Adrenal gland (tissue), 12 donors: Measurements from ENCODE around the gene PRR7. TPM values are rescaled to one million over a fixed set of nuclear protein-coding genes. Genes with fewer than 3 reads are reported as not detected.

Source experiments
- DNase-seq, 7 donors: peaks; one replicate each; pipeline ENCODE4 v3.0.0-alpha.2; 2019 to 2020
- H3K27ac ChIP-seq, 5 donors: fragments of 200-600 bp; sonication (generic) in 4 of 5; 1 replicate in 3 of 5; 2 replicates in 2 of 5; pipeline versions ENCODE4 v1.5.1 to v1.8.0; 2016 to 2020; ENCODE audit warnings: mild to moderate bottlenecking in 1 of 5
- H3K27me3 ChIP-seq: fragments of 200-600 bp; 2 replicates; pipeline ENCODE4 v1.8.0; 2021
- H3K36me3 ChIP-seq, 2 donors: fragments of 200-600 bp; replicated peaks in 1 of 2; 1 replicate in 1 of 2; 2 replicates in 1 of 2; pipeline versions ENCODE4 v1.5.1 to v1.8.0; 2018 to 2022
- H3K4me1 ChIP-seq, 2 donors: fragments of 200-600 bp; replicated peaks in 1 of 2; 1 replicate in 1 of 2; 2 replicates in 1 of 2; pipeline versions ENCODE4 v1.5.1 to v1.8.0; 2018 to 2021
- H3K4me3 ChIP-seq, 4 donors: fragments of 200-600 bp; sonication (generic) in 3 of 4; one replicate each; pipeline ENCODE4 v1.5.1; 2016 to 2018
- H3K9me3 ChIP-seq, 3 donors: fragments of 200-600 bp; sonication (generic) in 1 of 3; replicated peaks in 1 of 3; 1 replicate in 2 of 3; 2 replicates in 1 of 3; pipeline versions ENCODE4 v1.5.1 to v1.8.0; 2016 to 2021
- CTCF ChIP-seq, 6 experiments: fragments of 450-650 bp in 4 of 6; fragments of 200-600 bp in 2 of 6; sonication (generic) in 1 of 6; IDR thresholded peaks; 1 replicate in 5 of 6; 2 replicates in 1 of 6; pipeline versions ENCODE4 v1.5.1 to v1.8.0; 2016 to 2021; ENCODE audit warnings: antibody characterized with exemption in 6 of 6, mild to moderate bottlenecking in 2 of 6, moderate library complexity in 1 of 6
- POLR2A ChIP-seq, 2 donors: fragments of 450-650 bp; IDR thresholded peaks; one replicate each; pipeline ENCODE4 v1.6.1; 2017; ENCODE audit warnings: antibody characterized with exemption in 2 of 2, mild to moderate bottlenecking in 2 of 2, moderate library complexity in 1 of 2
- WGBS, 4 donors: extraction: QIAGEN DNeasy Blood & Tissue Kit in 2 of 4; methylation state at CpG; one replicate each; pipeline versions ENCODE4 v1.1.5 to v1.1.7; 2013 to 2017; 5-methylcytosine and 5-hydroxymethylcytosine counted together
- intact Hi-C, 2 donors: fragments of 100-400 bp; cut with DNase I; formaldehyde crosslinking; loops; one replicate each; pipeline versions ENCODE4 v1.14.1 to v1.15.0; 2022 to 2023
- polyA plus RNA-seq, 3 donors: library from polyadenylated mRNA; stranded (reverse); fragments of 200-250 nt in 2 of 3; fragments of 350-450 nt in 1 of 3; fragmentation: Illumina TruSeq in 1 of 3; extraction: RNeasy Lipid Tissue Mini Kit (QIAGEN cat#74804) in 1 of 3; gene quantifications; one replicate each; pipeline ENCODE4 v1.2.3, GENCODE V29; 2013 to 2014
- total RNA-seq, 9 donors: library from RNA; depleted of rRNA in 4 of 9; stranded (reverse); fragments of >200 nt in 4 of 9; fragments of 120-200 nt in 1 of 9; fragmentation: NEBNext Ultra II Directional in 1 of 9; extraction: Animal tissue kit (Norgen Biotek cat#: 25700) in 1 of 9; gene quantifications; one replicate each; pipeline versions ENCODE4 v1.1.0 to v1.2.4, GENCODE V29; 2013 to 2023
- donor health status: healthy with polysubstance abuse.
- donor health status: Bipolar disorder and iron deficiency.
- donor health status: DM: yes; HTN: yes; CAD: no.
- donor health status: DM: no; HTN: no; CAD: no.
- donor health status: DM: no; HTN: no; CAD: no.
- donor health status: DM: yes; HTN: yes; CAD: no.

The PRR7 gene
- total and polyA plus RNA-seq, 12 donors = 0.55 to 13.5 (median 6.1) TPM; not detected in 1

- DNase-seq = peak in 1 of 7 donors; percentile 30
- no peak overlapping the region for H3K27ac ChIP-seq
- TF ChIP-seq POLR2A (IDR thresholded peaks at IDR 0.05) (no peak), CTCF (IDR thresholded peaks at IDR 0.05) (no peak)
- intact Hi-C loops = no loop called here
- 77 to 86% (median 84%) methylated on average over 13 to 18 of the region's 18 CpGs for WGBS, 4 donors
- no peaks in the 10 kb centered on the region for H3K27me3 ChIP-seq
- H3K9me3 ChIP-seq = no peaks in the 10 kb centered on the region
- H3K4me1 ChIP-seq = peaks cover 4 to 25% of the 10 kb centered on the region in 2 donors
- no peak overlapping the region for H3K4me3 ChIP-seq
- H3K36me3 ChIP-seq = peaks cover 0 to 45% of the 10 kb centered on the region in 2 donors
Observed at GRCh38 chr5:177432143-177432838, 14.3 kb upstream of the PRR7 start.

GRCh38 chr5:177432839-177433657, 13.6 kb upstream of the PRR7 start:
- Histone ChIP-seq H3K27me3 (no peaks in the 10 kb centered on the region), H3K9me3 (no peaks in the 10 kb centered on the region), H3K4me3 (no peak overlapping the region), H3K27ac (no peak overlapping the region), H3K4me1 (peaks cover 0 to 17% of the 10 kb centered on the region in 2 donors), H3K36me3 (peaks cover 0 to 45% of the 10 kb centered on the region in 2 donors)
- intact Hi-C loops = no loop called here
- 94 to 96% (median 95%) methylated on average over 8 to 25 of the region's 25 CpGs for WGBS, 4 donors
- TF ChIP-seq POLR2A (IDR thresholded peaks at IDR 0.05) (no peak), CTCF (IDR thresholded peaks at IDR 0.05) (no peak)
- DNase-seq = no peak

GRCh38 chr5:177433658-177434217, 12.9 kb upstream of the PRR7 start:
- intact Hi-C loops = no loop called here
- no peaks in the 10 kb centered on the region for H3K9me3 ChIP-seq
- no peak overlapping the region for H3K4me3 ChIP-seq
- WGBS, 4 donors = 79 to 94% (median 92%) methylated on average over 4 to 29 of the region's 29 CpGs
- H3K4me1 ChIP-seq = peaks cover 0 to 10% of the 10 kb centered on the region in 2 donors
- no peak overlapping the region for H3K27ac ChIP-seq
- no peaks in the 10 kb centered on the region for H3K27me3 ChIP-seq
- TF ChIP-seq CTCF (IDR thresholded peaks at IDR 0.05) (no peak), POLR2A (IDR thresholded peaks at IDR 0.05) (no peak)
- peak in 1 of 7 donors; percentile 19 for DNase-seq
- H3K36me3 ChIP-seq = peaks cover 0 to 45% of the 10 kb centered on the region in 2 donors

GRCh38 chr5:177434437-177434836, 12.2 kb upstream of the PRR7 start:
- intact Hi-C loops = no loop called here
- 86 to 90% (median 89%) methylated on average over 4 to 8 of the region's 8 CpGs for WGBS, 4 donors
- Histone ChIP-seq H3K9me3 (no peaks in the 10 kb centered on the region), H3K27me3 (no peaks in the 10 kb centered on the region), H3K27ac (no peak overlapping the region), H3K4me1 (peaks cover 0 to 9% of the 10 kb centered on the region in 2 donors), H3K4me3 (no peak overlapping the region), H3K36me3 (peaks cover 0 to 45% of the 10 kb centered on the region in 2 donors)
- TF ChIP-seq POLR2A (IDR thresholded peaks at IDR 0.05) = no peak
- no peak for TF ChIP-seq CTCF (IDR thresholded peaks at IDR 0.05)
- DNase-seq = peak in 1 of 7 donors; percentile 12
